ENCODE data around the gene CDKN1A.
"Not testable (repeated sequence)": the region's sequence is repeated elsewhere in the genome, so short reads cannot be mapped to it uniquely, and the experiment has no call there.

The CDKN1A gene

DNA sequence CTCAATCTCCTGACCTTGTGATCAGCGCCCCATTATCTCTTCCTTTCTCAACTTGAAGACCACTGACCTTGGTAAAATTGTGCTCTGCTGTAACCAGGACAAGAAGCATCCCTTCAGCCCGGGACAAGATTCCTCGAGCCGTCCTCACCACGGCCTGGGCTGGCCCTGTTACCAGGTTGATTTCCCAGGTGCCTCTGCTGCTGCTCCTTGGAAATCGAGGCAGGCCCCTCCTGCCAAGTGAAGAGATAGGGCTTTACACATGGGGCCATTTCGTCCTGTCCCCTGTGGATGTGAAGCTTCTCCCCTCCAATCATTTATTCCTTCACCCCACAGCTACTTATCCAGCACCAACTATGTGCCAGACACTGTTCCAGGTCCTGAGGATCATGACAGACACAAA, 40.6 kb downstream of the CDKN1A start:
- DNase-seq (ENCODE audit: low read depth in 2 of 2) = no peak

DNA sequence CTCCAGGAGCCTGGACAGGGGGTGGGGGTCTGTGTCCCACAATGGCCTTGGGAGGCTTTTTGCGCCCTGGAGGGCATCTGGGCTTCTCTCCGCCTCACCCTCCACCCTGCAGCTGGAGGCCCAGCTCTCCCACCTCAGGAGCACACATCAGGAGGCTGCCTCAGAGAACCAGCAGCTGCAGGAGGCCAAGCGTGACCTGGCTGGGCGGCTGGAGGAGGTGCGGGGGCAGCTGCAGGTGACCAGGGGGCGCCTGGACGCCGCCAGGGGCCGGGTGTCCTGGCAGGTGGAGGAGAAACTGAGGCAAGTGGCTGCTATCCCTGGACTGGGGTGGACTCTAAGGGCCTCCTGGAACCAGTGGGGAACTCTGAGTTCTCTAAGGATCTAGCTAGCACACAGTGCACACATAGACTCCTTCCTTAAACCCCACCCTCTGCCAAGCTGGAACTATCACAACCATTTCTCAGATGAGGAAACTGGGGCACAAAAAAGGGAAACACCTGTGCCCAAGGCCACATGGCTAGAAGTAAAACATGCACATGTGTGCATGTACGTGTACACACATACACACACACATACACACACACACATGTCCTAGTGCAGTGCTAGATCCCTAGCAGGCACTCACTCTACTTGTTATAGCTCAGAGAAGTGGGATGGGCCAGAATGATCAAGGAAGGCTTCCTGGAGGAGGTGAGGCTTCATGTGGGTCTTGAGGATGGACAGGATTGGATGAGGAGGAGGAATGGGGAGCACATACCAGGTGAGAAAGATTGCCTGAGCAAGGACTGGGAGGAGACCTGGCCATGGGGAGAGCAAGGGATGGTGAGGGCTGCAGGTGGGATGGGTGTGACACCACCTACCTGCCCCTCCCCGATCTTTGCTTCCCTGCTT, 42.0 kb downstream of the CDKN1A start:
- DNase-seq (ENCODE audit: low read depth in 2 of 2) = no peak

DNA sequence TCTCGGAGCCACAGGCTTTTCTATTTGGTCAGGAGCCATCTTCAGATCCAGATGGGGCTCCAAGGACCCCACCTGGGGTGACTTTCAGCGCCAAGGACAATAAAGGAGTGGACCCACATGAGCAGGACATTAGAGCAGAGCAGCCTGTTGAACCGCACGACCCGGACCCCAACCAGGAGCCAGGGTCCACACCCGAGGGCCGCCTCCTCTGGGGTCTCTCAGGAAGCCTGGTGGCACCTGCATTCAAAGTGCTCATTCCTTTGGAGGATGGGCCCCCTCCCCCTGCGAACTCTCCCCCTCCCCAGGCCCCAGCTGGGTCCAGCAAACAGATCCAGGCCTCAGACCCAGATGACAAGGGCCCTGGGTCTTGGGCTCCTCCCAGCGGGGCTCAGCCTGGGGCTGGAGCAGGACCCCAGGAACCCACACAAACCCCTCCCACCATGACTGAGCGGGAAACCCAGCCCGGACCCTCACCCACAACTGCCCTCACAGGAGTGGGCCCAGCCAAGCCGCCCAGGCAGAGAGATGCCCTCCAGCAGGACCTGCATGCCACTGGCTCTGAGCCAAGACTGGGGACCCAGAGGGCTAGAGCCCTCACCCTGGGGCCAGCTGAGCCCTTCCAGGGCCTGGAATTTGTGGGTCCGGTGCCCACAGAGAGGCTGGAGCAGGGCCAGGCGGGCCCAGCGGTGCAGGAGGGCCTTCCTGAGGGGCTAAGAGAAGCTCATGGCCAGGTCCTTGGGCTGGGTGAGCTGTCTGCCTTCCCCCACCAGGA, 43.0 kb downstream of the CDKN1A start:
- DNase-seq (ENCODE audit: low read depth in 2 of 2) = no peak

DNA sequence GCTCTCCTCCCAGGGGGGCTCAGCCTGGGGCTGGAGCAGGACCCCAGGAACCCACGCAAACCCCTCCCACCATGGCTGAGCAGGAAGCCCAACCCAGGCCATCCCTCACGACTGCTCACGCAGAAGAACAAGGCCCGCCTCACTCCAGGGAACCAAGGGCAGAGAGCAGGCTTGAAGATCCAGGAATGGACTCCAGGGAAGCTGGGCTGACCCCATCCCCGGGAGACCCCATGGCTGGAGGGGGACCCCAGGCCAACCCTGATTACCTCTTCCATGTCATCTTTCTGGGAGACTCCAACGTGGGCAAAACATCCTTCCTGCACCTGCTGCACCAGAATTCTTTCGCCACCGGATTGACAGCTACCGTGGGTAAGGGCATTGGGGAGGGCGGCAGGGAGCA, 43.9 kb downstream of the CDKN1A start:
- DNase-seq (ENCODE audit: low read depth in 2 of 2) = no peak

DNA sequence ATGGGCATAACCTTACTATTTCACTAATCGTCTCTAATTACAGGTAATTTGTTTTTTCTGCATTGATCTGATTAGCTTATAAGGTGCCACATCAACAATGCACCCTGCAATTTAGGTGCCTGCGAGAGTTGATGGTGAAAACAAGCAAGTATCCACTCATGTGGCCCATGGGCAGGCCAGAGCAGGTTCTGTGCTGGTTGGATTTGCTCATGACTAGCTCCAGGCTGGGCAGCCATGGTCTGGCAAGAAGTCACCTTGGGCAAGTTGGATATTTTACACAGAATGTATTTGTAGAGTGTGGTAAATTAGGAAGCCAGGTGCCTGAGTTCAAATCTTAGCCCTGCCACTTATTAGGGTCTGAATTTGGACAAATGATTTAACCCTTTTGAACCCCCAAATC, 44.4 kb downstream of the CDKN1A start:
- no peak for DNase-seq (ENCODE audit: low read depth in 2 of 2)

DNA sequence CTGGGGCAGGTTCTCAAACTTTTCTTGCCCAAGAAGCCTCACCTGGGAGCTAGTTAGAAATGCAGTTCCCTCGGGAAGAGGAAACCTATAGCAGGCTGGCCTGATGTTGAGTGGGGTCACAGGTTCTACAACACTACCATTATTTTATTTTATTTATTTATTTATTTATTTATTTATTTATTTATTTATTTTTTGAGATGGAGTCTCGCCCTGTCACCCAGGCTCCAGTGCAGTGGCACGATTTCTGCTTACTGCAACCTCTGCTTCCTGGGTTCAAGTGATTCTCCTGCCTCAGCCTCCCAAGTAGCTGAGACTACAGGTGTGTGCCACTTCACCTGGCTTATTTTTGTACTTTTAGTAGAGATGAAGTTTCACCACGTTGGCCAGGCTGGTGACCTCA, 45.5 kb downstream of the CDKN1A start:
- not testable (repeated sequence) for DNase-seq (ENCODE audit: low read depth in 2 of 2)

DNA sequence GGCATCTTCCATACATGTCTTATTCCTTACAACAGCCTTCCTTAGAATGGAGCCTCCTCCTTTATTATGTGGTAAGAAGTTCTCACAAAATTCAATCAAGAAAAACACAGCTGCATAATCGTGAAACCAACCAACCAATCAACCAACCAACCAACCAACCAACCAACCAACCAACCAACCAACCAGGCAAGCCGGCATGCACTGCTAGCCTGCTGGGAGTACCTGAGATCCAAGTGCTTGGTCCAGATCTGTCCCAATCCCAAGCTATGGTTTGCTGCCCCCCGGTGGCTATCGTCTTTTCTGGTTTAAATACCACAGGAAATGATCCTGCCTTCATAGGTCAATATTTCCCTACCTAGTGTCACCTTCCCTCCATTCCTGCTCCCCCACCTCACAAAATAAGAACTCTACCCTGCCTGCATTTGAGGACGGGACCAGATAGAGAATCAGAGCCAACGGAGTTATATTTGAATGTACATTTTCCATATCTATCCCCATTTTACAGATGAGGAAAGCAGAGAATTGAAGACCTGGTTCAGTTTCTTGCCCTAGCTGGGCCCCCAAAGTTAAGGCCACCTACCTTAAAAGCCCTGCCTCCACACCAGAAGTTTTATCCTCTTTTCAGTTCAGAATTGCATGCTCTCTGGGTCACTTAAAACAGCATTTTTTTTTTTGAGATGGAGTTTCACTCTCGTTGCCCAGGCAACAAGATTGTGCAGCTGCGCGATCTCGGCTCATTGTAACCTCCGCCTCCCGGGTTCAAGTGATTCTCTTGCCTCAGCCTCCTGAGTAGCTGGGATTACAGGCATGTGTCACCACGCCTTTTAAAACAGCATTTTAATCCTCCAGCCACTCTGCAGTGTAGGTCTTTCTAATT, 46.2 kb downstream of the CDKN1A start:
- DNase-seq (ENCODE audit: low read depth in 2 of 2) = no peak

DNA sequence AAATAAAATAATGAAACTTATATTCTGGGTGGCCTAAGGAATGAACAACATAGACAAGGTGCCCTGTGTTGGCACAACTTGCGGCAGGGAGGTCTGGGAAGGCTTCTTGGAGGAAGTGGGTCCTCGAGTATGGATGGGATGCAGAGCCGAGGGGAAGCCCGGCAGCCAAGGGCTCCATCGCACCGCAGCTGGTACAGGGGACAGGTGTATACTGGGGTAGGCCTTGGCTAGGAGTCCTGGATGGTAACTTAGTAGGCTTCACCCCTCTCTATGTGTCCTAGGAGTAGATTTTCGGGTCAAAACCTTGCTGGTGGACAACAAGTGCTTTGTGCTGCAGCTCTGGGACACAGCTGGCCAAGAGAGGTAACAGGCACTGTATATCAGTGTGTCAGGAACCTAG, 47.1 kb downstream of the CDKN1A start:
- DNase-seq (ENCODE audit: low read depth in 2 of 2) = no peak

DNA sequence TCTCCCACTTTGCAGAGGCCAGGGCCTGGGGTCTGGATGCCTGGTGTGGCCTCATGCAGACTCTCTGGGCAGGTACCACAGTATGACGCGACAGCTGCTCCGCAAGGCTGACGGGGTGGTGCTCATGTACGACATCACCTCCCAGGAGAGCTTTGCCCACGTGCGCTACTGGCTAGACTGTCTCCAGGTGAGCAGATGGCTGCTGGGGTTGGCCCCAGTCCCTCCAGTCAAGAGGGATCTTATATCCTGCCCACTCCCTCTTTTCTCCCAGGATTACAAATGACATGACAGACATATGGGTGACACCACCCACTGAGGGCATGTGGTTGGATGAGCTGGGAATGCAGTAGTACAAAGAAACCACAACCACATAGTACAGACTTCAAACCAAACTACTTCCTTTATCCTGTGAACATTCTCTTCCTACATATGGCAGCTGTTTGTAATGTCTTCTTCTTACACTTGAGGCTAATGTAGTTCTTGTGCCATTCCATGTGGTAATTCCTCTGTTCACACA, 49.0 kb downstream of the CDKN1A start:
- DNase-seq (ENCODE audit: low read depth in 2 of 2) = no peak

DNA sequence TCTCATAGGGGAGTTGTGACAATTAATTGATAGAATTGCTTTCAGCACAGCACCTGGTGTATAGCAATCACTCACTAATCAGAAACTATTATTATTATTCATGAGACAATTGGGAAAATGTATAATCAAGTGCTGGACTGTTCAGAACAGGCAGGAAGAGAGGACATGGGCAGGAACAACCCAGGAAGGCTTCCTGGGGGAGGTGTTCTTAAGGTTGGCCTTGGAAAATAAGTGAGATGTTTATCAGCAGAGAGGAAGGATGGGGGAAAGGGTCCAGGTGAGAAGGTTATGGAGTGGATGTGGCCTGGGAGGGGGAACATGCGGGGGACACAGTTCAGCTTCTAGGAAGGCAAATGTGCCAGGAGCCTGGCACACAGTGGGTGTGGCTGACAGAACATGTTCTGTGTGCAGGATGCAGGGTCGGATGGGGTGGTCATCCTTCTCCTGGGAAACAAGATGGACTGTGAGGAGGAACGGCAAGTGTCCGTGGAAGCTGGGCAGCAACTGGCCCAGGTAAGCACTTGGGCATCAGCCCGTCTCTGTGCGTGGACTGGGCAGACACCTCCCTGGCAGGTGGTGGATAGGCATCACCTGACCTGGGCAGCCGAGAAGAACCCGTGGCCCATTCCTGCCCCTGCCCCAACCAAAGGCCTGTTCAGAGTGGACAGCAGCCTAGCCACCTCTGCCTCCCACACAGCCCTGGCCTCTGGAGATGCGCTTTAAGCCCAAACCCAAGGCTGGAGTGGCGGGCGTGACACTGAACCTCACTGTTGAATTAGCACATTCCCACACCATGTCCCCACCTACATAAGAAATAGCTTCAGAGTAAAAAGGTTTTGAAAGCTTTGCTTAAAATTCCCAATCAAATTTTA, 50.0 kb downstream of the CDKN1A start:
- no peak for DNase-seq (ENCODE audit: low read depth in 2 of 2)

DNA sequence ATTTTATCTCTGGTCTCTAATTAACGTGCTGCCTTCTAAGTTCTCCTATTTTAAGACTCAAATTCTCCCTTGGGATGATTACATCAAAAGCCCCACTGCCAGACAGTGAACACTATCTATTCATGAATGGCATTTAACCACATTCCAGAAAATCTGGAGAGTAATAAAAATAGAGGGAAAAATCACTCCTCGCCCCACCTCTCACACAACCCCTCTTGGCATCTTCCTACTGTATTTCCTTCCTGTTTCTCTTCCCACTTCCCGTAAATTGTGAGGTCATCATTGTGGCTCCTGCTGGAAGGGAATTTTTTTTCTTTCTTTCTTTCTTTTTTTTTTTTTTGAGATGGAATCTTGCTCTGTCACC, 50.6 kb downstream of the CDKN1A start:
- no peak for DNase-seq (ENCODE audit: low read depth in 2 of 2)

DNA sequence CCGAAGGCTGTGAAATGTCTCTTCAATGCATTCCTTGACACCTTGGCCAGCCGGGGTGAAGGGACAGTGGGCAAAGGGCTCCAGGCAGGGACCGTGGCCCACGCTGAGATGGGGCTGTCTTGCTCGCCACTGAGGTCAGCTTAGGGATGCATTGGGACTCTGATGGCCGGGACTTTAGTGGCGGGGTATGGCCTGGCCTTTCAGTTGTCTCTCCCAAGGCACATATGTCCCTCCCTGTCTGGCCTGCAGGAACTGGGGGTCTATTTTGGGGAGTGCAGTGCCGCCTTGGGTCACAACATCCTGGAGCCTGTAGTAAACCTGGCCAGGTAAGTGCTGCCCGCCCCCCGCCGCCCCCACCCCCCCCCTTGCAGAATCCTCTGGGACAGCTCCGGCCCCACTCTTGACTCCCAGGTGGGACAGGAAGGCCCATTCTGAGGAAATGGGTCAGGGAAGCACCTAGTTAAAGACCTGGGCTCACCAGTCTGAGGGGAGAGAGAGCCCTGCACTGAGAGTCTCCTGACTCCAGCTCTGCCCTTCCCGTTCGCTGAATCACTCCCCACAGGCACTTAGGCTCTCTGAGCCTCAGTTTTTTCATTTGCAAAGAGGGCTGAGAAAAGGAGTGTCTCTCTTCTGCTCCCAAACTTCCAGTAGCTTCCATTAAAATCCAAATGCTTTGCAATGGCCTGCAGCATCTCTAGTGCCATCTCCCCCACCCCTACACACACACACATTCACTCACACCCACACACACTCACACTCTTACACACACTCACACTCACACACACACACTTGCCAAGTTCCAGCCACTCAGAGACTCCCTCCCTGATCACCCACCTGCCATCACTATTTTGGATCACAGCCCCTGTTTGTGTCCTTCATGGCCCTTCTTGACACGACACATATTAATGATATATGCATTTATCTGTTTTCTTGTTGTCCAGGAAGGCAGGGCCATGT, 52.2 kb downstream of the CDKN1A start:
- no peak for DNase-seq (ENCODE audit: low read depth in 2 of 2)

DNA sequence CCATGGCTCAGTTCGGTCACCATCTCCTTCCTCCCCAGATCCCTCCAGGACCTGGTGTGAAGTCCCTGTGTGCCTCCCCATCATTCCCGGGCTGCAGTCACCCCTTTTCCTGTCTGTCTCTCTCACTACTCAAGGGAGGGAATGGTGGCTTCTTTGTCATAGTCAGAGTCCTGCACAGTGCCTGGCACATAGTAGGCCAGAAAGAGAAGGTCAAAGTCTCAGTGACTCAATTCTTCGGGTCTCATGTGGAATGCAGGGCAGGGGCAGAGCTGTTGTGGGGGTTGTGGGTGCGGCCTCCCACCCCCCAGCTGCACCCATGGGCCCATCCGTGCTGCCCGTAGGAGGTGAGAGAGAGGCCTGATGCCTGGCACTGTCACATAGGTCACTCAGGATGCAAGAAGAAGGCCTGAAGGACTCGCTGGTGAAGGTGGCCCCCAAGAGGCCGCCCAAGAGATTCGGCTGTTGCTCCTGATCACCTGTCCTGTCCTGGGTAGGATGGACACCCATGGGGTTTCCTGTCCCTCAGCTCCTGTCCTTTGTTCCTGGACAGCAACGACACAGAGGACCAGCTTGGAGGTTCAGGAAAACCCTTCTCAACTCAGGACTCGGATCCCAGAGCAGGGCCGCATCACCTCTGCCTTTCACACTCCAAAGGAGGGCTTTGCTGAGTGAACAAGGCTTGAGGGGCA, 53.3 kb downstream of the CDKN1A start:
- no peak for DNase-seq (ENCODE audit: low read depth in 2 of 2)

DNA sequence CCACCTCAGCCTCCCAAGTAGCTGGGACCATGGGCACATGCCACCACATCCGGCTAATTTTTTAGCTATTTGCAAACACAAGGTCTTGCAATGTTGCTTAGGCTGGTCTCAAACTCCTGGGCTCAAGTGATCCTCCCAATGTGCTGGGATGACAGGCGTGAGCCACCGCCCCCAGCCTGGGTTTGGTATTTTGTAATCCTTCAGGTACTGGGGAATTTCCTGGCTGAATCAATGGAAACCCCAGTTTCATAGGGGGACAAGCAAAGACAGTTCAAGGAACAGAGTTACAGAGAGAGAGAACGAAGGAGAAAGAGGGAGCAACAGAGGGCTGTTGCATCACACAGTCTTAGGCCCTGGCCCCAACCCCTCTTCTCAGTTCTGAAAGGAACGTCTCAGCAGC, 54.8 kb downstream of the CDKN1A start:
- DNase-seq (ENCODE audit: low read depth in 2 of 2) = no peak

DNA sequence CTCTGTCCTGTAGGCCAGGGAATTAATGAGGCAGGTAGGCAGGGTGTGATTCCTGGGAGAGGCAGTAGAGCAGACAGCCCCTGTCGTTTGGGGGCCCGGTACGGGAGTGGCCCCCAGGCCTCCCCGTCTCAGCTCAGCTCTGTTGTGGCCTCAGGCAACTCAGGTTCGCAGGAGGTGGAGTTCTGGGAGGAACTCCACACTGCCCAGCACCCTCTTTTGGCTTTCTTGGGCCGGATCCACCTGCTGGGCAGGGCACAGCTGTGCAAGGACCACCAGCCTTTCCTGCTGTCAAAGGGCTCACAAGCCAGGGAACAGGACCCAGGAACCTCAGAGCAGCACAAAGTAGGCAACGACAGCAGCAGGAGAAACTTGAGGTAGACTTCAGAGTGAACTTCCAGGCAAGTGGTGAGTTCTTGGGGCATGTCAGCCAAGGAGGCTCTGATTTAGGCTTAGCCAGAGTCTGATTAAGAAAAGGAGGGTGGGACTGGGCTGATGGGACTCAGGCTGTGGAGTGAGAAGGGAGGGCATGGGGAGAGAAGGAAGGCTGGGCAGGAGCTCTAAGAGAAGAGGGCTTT, 56.1 kb downstream of the CDKN1A start:
- no peak for DNase-seq (ENCODE audit: low read depth in 2 of 2)

DNA sequence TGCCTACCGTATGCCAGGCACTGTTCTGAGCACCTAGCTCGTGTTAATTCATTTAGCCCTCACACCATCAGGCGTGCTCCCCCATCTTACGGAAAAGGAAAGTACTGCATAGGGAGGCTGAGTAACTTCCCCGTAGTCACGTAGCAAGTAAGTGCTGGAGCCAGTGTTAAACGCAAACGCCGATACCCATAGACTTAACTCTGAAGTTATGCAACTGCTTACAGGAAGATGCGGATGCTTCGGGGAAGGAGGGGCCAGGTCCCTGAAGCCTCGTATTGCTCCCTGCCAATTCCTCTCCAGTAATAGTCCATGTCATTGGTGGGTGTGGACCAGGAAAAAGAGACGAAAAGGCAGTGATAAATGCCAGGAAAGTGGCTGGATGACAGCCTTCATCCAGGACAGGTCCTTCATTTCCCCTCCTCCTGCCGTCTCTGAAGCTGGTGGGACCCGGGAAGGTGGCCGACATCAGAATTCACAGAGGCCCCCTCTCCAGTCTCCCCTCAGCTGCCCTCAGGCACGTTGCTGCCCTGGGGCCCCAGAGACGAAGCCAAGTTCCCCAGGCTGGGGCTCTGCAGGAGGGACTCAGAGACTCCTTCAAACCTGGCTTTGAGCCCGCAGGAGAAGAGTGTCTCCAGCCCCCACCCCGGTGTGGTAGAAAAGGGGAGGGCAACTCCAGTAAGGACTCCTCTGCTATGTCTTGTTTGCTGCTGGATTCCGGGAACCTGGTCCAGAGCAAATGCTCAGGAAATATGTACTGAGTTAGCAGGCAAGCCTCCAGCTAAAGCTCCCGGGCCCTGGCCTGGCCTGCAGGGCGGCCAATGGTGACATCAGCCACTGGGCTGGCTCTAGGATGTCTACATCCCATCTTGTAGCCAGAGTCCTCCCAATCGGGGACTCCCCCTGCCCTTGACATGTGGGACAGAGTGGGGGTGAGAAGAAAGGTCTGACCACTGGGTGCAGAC, 56.9 kb downstream of the CDKN1A start:
- DNase-seq (ENCODE audit: low read depth in 2 of 2) = no peak

Measured in activated CD8-positive, alpha-beta memory T cell treated with anti-CD3 and anti-CD28 coated beads for 4 hours (primary cell).